ENCODE measurements around the gene LEUTX. TPM values are rescaled to one million over a fixed set of nuclear protein-coding genes. Genes with fewer than 3 reads are reported as not detected.

LEUTX gene
- total RNA-seq, 2 donors from 2014 or later, result not detected

GRCh38 chr19:39792999-39793546 lies 14.4 kb downstream of the LEUTX start:
- H3K27ac ChIP-seq, result no peak overlapping the region
- H3K4me1 ChIP-seq, result no peaks in the 10 kb centered on the region
- DNase-seq (ENCODE audit: low spot score), result peak; percentile 82
- peaks cover 0 to 8% of the 10 kb centered on the region in 2 donors for H3K9me3 ChIP-seq
- peak; percentile 82 to 94 for TF ChIP-seq CTCF (IDR thresholded peaks at IDR 0.05)
- H3K27me3 ChIP-seq, result no peaks in the 10 kb centered on the region
- no peaks in the 10 kb centered on the region for H3K36me3 ChIP-seq
- peak overlapping the region; percentile 25 to 48 for H3K4me3 ChIP-seq

GRCh38 chr19:39795001-39795400 lies 16.3 kb downstream of the LEUTX start:
- H3K4me3 ChIP-seq, result no peak overlapping the region
- DNase-seq (ENCODE audit: low spot score), result no peak
- H3K27me3 ChIP-seq, result no peaks in the 10 kb centered on the region
- TF ChIP-seq CTCF (IDR thresholded peaks at IDR 0.05), result no peak
- H3K4me1 ChIP-seq, result no peaks in the 10 kb centered on the region
- H3K27ac ChIP-seq, result no peak overlapping the region
- no peaks in the 10 kb centered on the region for H3K36me3 ChIP-seq
- H3K9me3 ChIP-seq, result no peaks in the 10 kb centered on the region

DNA sequence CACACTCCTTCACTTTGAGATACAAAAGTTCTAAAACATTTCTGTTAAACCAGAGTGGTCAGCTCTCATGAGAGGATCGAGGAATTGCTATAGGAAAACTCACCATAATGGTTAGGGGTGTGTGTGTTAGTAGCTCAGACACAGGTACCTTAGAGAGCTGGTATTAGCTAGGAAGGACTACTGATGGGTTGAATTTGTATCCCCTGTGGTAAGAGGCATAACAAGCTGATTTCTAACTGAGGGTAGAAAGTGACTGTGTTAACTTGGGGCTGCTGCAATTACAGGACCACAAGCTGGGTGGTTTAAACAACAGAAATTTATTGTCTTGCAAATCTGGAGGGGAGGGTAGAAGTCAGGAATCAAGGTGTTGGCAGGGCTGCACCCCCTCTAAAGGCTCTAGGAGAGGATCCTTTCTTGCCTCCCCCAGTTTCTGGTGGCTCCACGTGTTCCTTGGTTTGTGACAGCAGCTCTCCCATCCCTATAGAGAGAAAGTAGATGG lies 17.4 kb downstream of the LEUTX start:
- no peak overlapping the region for H3K27ac ChIP-seq

GRCh38 chr19:39797083-39797482 lies 18.4 kb downstream of the LEUTX start:
- no peak overlapping the region for H3K4me3 ChIP-seq
- TF ChIP-seq CTCF (IDR thresholded peaks at IDR 0.05), result no peak
- H3K4me1 ChIP-seq, result no peaks in the 10 kb centered on the region
- H3K9me3 ChIP-seq, result no peaks in the 10 kb centered on the region
- no peak for DNase-seq (ENCODE audit: low spot score)
- no peak overlapping the region for H3K27ac ChIP-seq
- H3K36me3 ChIP-seq, result no peaks in the 10 kb centered on the region
- no peaks in the 10 kb centered on the region for H3K27me3 ChIP-seq

More for the DNA sequence above, 17.4 kb downstream of the LEUTX start:
- Histone ChIP-seq H3K27me3 (no peaks in the 10 kb centered on the region), H3K4me1 (no peaks in the 10 kb centered on the region), H3K4me3 (no peak overlapping the region), H3K9me3 (no peaks in the 10 kb centered on the region), H3K36me3 (no peaks in the 10 kb centered on the region)
- TF ChIP-seq CTCF (IDR thresholded peaks at IDR 0.05), result no peak
- DNase-seq (ENCODE audit: low spot score), result no peak

DNA sequence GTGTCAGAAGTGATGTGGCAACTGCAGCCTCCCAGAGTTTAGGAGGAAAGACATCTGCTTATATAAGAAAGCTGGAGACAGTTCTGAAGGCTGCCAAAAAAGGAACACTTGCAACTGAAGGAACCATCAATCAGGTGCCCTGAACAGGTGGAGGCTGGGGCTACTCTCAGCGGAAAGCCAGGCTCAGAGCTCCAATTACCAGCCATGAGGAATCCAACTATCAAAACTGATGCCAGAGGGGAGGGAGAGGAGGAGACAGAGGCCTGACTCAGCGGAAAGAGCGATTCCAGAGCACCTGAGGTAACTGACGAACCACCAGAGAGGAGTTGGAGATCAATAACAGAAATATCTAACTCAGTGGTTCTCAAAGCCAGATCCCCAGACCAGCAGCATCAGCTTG lies 24.3 kb downstream of the LEUTX start:
- Histone ChIP-seq H3K4me3 (no peak overlapping the region), H3K27ac (no peak overlapping the region), H3K27me3 (no peaks in the 10 kb centered on the region), H3K9me3 (no peaks in the 10 kb centered on the region), H3K36me3 (no peaks in the 10 kb centered on the region), H3K4me1 (no peaks in the 10 kb centered on the region)
- DNase-seq (ENCODE audit: low spot score), result no peak
- TF ChIP-seq CTCF (IDR thresholded peaks at IDR 0.05), result no peak

GRCh38 chr19:39805104-39805503 lies 26.4 kb downstream of the LEUTX start:
- Histone ChIP-seq H3K27ac (no peak overlapping the region), H3K4me3 (no peak overlapping the region), H3K27me3 (no peaks in the 10 kb centered on the region), H3K9me3 (no peaks in the 10 kb centered on the region), H3K4me1 (no peaks in the 10 kb centered on the region), H3K36me3 (no peaks in the 10 kb centered on the region)
- no peak for DNase-seq (ENCODE audit: low spot score)
- TF ChIP-seq CTCF (IDR thresholded peaks at IDR 0.05), result no peak

All from right atrium auricular region (tissue), 2 donors.